Activated CD8-positive, alpha-beta memory T cell treated with anti-CD3 and anti-CD28 coated beads, Interleukin-2, amount 50 U/mL, for 4 hours (primary cell): ENCODE results near the gene EMILIN2.
A peak's percentile ranks its signal among the peaks of the same experiment; 100 is the strongest.
"Not testable (repeated sequence)": the region's sequence is repeated elsewhere in the genome, so short reads cannot be mapped to it uniquely, and the experiment has no call there.

Experiments used
- DNase-seq: peaks from one replicate; pipeline ENCODE4 v3.0.0-alpha.2; 2020

The EMILIN2 gene

DNA sequence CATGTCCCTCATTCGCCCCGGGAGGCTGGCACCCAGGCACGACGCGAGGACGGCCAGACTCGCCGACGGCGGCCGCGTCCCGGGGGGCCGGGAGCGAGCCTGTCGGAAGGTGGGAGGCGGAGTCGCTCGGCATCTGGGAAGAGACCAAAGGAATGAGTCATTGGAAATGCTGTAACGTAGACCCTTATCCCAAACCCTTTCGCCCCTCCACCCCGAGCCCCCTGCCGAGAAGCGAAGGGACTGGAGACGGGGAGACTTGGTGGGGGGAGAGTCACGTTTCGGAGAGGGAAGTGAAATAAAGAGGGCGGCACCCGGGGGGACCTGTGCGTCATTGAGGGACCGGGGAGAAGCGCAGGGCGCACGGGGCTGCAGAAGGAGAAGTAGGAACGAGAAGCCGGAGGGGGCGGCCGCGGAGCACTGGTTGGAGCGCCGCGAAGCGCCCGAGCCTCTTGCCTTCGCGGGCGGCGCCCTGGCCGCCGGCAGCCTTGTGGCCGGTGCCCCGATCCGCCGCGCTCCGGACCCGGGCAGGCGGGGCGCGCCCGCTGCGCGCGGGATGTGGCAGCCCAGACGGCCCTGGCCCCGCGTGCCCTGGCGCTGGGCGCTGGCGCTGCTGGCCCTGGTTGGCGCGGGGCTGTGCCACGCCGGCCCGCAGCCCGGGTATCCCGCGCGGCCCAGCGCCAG lies at the start of gene EMILIN2:
TSS of gene EMILIN2 (plus strand) at position 371 of the 681 bp plus-strand sequence. CDS start at position 554, 183 bp downstream.
- peak; percentile 53 for DNase-seq

DNA sequence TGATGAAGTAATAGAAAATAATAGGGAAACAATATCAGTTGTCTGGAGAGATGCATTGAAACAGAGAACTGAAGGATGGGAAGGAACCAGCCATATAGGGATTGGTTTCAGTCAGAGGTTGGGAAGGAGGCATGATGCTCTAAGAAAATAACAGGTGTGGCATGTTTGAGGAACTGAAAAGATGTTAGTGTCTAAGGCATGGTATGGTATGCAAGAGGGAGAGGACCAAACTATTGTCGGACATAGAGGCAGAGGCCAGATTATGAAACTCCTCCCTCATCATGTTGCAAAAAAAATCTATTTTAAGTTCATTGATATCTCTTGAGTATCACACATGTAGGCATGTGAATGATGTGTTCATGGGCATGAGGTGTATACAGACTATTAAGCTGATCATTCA lies 48.9 kb upstream of the EMILIN2 start:
- DNase-seq: no peak

DNA sequence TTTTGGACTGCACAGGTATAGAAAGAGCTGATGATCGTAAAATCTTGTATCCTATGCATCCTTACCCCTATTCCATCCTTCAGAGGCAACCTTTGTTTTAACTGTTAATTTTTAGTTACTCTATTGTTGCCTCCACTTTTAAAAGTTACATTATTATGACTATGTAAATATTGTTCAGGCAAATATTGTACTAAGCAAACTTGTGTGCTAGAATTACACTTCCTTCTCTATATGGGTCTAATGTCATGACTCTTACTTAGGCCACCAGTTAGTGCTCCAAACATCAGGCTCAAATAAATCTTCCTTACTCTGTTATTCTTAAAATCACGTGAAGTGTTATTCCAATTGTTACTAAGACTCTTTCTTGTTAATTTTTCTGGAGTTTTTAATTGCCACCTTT lies 47.4 kb upstream of the EMILIN2 start:
- no peak for DNase-seq

DNA sequence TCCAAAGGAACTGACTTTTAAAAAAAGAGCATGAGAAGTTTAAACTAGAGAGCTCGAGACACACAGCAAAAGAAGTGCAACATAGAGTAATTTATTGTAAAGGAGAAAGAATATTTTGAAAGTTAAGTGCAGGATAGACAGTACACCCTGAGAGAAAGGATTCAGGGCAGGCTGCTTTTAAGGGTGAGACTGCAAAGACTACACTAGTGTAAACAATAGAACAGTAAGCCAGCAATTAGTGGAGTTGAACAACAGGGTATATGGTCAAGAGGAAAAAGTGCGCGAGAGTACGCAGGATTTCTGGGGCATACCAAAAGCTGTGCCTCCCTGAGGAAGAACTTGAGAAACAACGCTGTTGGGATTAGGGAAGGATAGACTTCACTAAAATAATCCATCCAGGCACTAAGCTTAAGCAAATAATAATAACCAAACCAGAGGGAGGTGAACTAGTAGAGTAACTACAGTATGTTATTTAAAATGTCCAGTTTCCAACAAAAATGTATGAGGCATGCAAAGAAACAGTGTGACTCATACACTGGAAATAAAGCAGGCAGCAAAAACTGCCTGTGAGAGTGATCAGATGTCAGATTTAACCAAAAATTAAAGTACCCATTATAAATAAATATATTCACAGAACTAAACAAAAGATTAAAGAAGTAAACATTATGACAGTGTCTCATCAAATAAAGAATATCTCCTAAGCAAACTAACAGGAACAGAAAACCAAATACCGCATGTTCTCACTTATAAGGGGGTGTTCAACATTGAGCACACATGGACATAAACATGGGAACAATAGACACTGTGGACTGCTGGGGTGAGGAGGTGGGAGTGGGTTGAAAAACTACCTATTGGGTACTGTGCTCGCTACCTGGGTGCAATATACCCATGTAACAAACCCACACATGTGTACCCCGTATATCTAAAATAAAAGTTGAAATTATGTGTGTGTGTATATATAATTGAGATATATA lies 40.5 kb upstream of the EMILIN2 start:
- DNase-seq: no peak

DNA sequence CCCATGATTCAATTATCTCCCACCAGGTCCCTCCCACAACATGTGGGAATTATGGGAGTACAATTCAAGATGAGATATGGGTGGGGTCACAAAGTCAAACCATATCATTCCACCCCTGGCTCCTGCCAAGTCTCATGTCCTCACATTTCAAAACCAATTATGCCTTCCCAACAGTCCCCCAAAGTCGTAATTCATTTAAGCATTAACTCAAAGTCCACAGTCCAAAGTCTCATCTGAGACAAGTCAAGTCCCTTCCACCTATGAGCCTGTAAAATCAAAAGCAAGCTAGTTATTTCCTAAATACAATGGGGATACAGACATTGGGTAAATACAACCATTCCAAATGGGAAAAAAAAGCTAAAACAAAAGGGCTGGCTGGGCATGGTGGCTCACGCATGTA lies 38.2 kb upstream of the EMILIN2 start:
- not testable (repeated sequence) for DNase-seq

DNA sequence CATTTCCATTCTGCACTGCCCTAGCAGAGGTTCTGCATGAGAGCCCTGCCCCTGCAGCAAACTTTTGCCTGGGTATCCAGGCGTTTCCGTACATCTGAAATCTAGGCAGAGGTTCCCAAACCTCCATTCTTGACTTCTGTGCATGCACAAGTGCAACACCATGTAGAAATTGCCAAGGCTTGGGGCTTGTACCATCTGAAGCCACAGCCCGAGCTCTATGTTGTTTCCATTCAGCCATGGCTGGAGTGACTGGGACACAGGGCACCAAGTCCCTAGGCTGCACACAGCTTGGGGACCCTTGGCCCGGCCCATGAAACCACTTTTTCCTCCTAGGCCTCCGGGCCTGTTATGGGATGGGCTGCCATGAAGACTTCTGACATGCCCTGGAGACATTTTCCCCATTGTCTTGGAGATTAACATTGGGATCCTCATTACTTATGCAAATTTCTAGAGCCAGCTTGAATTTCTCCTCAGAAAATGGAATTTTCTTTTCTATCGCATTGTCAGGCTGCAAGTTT lies 37.1 kb upstream of the EMILIN2 start:
- not testable (repeated sequence) for DNase-seq

DNA sequence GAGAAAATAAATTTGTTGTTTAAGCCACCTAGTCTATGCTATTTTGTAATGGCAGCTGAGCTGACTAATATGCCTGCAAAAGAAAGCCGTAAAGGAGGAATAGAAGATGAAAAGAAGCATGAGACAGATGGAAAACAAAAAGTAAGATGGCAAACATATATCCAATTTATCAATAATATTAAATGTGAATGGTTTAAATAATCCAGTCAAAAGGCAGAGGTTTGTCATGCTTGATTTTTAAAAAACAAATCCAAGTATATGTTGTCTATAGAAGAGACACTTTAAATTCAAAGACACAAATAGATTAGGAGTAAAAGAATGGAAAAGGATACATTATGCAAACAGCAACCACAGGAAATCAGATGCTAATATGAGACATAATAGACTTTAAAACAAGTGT lies 35.4 kb upstream of the EMILIN2 start:
- no peak for DNase-seq

DNA sequence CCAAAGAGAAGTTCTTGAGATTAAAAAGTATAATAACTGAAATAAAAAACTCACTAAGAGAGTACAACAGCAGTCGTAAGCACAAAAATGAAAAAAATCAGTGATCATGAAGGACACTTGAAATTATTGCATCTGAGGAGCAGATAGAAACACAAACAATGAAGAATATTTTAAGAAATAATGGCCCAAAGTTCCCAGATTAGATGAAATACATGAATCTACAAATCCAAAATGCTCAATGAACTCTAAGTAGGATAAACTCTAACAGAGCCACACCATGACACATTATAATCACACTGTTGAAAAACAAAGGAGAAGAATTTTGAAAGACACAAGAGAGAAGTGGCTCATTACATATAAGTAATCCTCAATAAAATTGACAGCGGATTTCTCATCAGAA lies 31.9 kb upstream of the EMILIN2 start:
- no peak for DNase-seq

DNA sequence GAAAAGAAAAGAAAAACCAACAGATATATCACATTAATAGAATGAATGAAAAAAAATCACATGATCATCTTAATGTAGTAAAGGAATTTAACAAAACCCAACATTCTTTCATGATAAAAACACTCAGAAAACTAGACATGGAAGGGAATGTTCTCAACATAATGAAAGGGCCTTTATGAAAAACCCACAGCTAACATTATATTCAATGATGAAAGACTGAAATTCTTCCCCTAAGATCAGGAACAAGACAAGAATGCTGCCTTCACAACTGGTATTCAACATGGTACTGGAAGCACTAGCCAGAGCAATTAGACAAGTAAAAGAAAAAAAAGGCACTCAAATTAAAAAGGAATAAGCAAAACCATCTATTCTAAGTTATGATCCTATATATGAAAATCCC lies 28.5 kb upstream of the EMILIN2 start:
- no peak for DNase-seq

DNA sequence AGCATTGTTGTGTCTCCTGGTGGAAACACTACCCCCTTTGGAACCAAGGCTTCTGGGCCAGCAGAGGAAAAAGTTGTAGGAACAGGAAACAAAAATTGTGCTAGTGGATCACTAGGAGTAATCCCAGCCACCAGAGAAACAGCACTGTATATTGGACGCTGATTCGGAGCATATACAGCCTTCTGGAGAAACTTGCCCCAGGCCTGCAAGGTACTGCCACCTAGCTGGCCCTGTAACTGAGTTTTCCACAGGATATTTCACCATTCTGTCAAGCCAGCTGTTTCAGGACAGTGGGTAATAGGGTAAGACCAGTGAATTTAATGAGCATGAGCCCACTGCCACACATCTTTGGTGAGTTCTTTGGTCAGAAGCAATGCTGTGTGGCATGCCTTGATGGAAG lies 25.1 kb upstream of the EMILIN2 start:
- no peak for DNase-seq

DNA sequence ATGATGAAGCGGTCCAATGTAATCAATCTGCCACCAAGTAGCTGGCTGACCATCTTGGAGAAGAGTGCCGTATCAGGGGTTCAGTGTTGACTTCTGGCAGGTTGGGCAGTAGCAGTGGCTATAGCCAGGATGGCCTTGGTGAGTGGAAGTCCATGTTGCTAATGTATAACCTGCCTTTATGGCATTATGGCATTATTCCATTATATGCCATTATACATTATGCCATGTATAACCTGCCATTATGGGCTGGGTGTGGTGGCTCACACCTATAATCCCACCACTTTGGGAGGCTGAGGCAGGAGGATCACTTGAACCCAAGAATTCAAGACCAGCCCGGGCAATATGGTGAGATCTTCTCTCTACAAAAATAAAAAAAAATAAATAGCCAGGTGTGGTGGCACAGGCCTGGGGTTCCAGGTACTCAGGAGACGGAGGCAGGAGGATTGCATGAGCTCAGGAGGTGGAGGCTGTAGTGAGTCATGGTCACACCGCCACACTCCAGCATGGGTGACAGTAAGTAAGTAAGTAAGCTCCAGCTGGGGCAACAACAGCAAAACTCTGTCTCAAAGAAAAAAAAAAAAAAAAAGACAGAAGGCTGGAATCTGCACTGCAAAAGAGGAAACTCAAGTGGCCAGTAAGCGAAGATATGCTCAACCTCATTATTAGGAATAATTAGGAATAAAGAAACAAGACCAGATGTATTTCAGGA lies 24.4 kb upstream of the EMILIN2 start:
- DNase-seq: no peak

DNA sequence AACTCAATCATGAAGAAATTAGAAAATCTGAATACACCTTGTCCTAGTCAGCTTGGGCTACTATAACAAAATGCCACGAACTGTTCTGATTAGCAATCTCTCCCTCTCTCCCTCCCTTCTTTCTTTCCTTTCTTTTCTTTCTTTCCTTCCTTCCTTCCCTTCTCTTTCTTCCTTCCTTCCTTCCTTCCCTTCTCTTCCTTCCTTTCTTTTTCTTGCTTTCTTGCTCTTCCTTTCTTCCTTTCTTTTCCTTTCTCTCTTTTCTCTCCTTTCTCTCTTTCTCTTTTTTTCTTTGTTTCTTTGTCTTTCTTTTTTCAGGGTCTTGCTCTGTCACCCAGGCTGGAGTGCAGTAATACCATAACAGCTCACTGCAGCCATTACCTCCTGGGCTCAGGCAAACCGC lies 23.6 kb upstream of the EMILIN2 start:
- no peak for DNase-seq

DNA sequence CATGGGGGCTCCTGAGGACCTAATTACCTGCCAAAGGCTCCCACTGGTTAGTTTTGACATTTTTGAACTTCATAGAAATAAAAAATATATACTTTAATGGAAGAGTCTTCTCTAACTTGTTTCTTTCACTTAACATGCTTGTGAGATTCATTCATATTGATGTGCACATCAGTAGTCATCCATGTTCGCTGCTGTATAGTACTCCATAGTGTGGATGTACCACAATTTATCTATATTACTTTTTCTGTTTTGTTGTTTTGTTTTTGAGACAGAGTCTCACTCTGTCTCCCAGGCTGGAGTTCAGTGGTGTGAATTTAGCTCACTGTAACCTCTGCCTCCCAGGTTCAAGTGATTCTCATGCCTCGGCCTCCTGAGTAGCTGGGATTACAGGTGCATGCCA lies 22.8 kb upstream of the EMILIN2 start:
- DNase-seq: no peak

DNA sequence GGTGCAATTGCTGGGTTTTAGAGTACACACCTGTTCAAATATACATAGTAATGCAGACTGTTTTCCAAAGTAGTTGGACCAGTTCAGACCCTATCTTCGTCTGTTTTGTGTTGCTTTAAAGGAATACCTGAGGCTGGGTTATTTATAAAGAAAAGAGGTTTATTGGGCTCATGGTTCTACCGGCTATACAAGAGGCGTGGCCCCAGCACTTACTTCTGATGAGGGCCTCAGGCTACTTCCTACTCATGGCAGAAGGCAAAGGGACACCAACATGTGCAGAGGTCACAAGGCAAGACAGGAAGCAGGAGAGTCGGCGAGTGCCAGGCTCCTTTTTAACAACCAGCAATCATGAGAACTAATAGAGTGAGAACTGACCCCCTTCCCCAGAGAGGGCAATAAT lies 21.9 kb upstream of the EMILIN2 start:
- DNase-seq: no peak

DNA sequence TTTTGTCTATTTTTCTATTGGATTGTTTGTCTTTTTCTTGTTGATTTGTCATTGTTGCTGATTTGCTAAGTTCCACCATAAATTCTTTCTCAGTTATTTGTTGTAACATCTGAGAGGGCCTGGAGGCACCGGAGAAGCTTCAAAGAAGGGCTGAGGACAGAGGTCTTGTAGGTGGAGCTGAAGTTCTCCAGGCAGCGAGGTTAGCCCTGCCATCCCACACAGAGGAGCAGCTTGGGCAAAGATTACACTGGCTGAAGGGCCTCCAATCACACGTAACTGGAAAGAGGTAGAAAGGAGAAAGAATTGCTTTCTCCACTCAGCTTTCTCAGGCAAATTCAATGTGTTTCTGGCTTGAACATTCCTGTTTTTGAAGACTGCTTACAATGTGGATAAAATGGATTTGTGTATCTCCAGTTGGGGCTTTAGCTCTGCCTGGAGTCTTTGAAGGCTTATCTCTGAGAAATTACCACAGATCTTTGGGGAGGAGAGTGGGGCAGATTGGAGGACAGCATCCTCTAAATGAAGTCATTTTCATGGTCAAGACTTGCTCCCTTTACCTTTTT lies 21.1 kb upstream of the EMILIN2 start:
- DNase-seq: no peak

DNA sequence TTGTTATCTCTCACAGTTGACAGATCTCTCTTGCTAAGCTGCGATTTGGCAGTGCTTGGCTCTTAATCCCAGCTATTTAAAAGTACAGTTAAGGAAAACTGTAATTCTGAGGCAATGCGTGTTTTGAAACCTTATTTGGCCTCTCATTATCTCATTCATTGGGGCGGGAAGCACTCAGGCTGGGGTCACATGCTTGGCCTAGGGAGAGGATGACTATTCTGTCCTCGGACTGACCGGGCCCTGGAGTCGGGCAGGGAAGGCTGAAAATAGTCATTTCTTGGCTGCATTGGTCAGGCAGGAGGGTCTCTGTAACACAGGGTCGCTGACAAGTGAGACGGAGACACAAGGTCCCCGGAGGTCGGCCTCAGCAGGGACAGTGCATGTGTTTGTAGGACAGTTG lies 20.2 kb upstream of the EMILIN2 start:
- no peak for DNase-seq

DNA sequence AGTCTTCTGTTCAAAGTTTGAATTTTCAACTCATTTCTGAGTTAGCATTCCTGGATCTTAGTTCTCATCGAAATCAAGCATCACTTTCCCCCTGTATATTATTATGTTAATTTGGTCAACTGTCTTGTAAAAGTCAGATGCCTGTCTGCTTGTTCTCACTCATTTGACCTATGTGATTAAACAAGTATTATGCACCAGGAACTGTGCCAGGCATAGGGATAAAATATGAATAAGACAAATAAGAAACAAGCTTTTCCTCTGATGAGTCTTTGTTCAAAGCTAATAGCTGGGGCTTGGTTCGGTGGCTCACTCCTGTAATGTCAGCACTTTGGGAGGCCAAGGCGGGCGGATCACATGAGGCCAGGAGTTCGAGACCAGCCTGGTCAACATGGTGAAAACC lies 19.7 kb upstream of the EMILIN2 start:
- DNase-seq: no peak

DNA sequence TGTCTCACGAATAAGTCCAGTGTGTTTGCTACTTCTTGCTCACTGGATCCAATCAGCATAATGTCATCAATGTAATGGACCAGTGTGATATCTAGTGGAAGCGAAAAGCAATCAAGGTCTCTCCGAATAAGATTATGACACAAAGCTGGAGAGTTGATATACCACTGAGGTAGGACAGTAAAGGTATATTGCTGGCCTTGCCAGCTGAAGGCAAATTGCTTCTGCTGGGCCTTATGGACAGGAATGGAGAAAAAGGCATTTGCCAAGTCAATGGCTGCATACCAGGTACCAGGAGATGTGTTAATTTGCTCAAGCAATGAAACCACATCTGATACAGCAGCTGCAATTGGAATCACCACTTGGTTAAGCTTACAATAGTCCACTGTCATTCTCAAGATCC lies 10.7 kb upstream of the EMILIN2 start:
- not testable (repeated sequence) for DNase-seq

DNA sequence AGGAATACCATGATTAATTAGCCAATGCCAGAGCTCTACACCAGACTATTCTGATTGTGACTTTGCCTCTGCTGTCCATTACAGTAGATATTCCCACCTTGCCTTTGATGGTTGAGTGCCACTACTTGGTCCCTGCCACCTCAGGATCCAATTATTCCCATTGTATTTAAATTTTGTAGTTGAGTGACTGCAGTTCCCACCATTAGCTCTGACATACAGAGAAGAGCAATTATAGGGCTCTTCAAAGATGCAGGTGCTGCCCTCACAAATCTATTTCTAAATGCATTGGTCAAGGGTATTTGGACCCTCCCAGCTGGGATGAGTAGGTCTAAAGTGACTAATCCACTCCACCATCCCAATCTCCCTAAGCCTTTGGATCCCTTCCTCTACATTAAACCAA lies 9.5 kb upstream of the EMILIN2 start:
- not testable (repeated sequence) for DNase-seq

DNA sequence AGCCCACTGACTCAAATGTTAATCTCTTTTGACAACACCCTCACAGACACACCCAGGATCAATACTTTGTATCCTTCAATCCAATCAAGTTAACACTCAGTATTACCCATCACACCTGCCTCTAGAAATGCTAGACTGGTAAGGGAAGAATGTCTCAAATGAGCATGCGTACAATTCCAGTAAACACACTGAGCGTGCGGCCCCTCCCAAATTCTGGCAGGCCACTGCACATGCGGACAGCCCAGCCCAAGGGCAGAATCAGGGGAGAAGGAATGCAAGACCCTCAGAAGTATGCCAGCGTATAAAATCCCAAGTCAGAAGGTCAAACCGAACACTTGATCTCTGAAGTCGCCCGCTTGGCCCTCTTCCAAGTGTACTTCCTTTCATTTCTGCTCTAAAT lies 7.6 kb upstream of the EMILIN2 start:
- no peak for DNase-seq

DNA sequence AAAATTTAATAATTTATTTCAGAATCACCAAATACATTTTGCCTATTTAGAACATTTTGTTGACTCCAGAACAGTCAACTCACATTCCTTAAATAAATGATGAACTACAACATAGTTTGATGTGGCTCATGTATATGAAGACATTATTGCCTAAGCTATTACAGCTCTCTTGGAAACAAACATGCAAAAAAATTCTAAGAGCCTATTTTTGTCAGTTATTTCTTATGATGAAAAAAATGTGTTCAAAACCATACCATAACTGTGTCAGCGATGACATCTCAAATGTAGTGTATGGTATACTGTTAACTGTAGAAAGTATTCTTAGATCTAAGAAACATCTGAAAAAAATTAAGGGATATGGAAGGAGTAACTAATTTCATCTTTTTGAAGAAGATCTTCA lies 6.3 kb upstream of the EMILIN2 start:
- DNase-seq: no peak

DNA sequence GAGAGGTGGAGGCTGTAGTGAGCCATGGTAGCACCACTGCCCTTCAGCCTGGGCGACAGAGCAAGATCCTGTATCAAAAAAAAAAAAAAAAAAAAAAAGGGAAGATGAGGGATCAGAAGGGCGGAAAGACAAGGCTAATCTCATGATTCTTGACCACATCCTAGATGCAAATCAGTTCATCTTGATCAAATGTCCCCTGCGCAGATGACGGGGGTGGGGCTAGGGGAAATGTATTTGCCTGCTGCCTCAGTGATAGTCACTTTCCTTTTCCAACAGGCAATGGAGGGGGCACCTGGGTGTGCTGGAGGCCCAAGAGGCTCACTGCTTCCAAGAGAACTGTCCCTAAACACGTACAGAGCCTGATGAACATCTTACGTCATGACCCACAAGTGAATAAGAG lies 3.7 kb upstream of the EMILIN2 start:
- DNase-seq: no peak

DNA sequence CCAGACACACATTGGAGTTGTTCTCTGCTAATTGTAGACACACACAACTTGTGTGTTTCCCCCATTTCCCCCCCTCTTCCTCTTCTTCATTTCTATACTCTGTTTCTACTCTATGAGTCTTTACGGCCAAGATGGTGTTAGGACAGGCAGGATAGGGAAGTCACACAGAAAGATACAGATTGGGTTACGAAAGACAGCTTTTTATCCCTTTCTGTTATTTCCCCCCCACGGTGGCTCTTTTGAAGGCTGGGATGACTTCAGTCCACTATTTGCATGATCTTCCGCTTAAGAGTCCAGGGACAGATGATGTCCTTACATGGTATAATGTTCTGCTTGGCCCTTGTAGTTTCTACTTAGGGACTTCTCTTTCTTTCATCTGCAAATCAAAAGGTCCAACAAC lies 1.6 kb upstream of the EMILIN2 start:
- no peak for DNase-seq
